Hematopoietic multipotent progenitor cell treated with erythropoietin and hydrocortisone succinate and interleukin-3 and kit ligand, for 8 days (in vitro differentiated cells): ENCODE results near the gene ABCF1.
"Not testable (repeated sequence)": the region's sequence is repeated elsewhere in the genome, so short reads cannot be mapped to it uniquely, and the experiment has no call there.

Source experiments
- DNase-seq: peaks from one replicate; pipeline ENCODE4 v3.0.0-alpha.2; 2015

Gene ABCF1

GRCh38 chr6:30571075-30571761, at the start of gene ABCF1:
Gene ABCF1 (plus strand): TSS chr6:30571442. CDS start chr6:30571488, 46 bp downstream.
- DNase-seq = peak; percentile 96

GRCh38 chr6:30521952-30522351, 49.3 kb upstream of the ABCF1 start:
- not testable (repeated sequence) for DNase-seq

- not testable (repeated sequence) for DNase-seq
Observed at GRCh38 chr6:30526444-30526843, 44.8 kb upstream of the ABCF1 start.

GRCh38 chr6:30529349-30529875, 41.8 kb upstream of the ABCF1 start:
- DNase-seq = not testable (repeated sequence)

GRCh38 chr6:30530014-30530413, 41.2 kb upstream of the ABCF1 start:
- no peak for DNase-seq

- DNase-seq = no peak
Observed at GRCh38 chr6:30533460-30534294, 37.6 kb upstream of the ABCF1 start.

GRCh38 chr6:30537931-30538330, 33.3 kb upstream of the ABCF1 start:
- DNase-seq = no peak

- DNase-seq = peak; percentile 86
Observed at GRCh38 chr6:30541515-30542403, 29.5 kb upstream of the ABCF1 start.

GRCh38 chr6:30542404-30542725, 28.9 kb upstream of the ABCF1 start:
- DNase-seq = no peak

GRCh38 chr6:30542915-30543314, 28.3 kb upstream of the ABCF1 start:
- no peak for DNase-seq

- no peak for DNase-seq
Observed at GRCh38 chr6:30543821-30544220, 27.4 kb upstream of the ABCF1 start.

- peak; percentile 66 for DNase-seq
Observed at GRCh38 chr6:30544666-30545272, 26.5 kb upstream of the ABCF1 start.

GRCh38 chr6:30547454-30547853, 23.8 kb upstream of the ABCF1 start:
- DNase-seq = no peak

GRCh38 chr6:30548375-30548774, 22.9 kb upstream of the ABCF1 start:
- no peak for DNase-seq

GRCh38 chr6:30554404-30554803, 16.8 kb upstream of the ABCF1 start:
- no peak for DNase-seq

- DNase-seq = no peak
Observed at GRCh38 chr6:30554962-30555815, 16.1 kb upstream of the ABCF1 start.

- DNase-seq = no peak
Observed at GRCh38 chr6:30555816-30556065, 15.5 kb upstream of the ABCF1 start.

GRCh38 chr6:30556066-30556905, 15.0 kb upstream of the ABCF1 start, which contains the start of gene GNL1:
Gene GNL1 (minus strand): TSS chr6:30556489. CDS start chr6:30556203, 286 bp downstream.
- peak; percentile 90 for DNase-seq

- peak; percentile 96 for DNase-seq
Observed at GRCh38 chr6:30556906-30557682, 14.1 kb upstream of the ABCF1 start, which contains the start of gene PRR3. Gene PRR3 (plus strand): TSS chr6:30557295. CDS start chr6:30557345, 50 bp downstream.

GRCh38 chr6:30557683-30557981, 13.6 kb upstream of the ABCF1 start:
- no peak for DNase-seq
